Thyroid gland (tissue), 4 donors: ENCODE results near the gene ROPN1L. TPM values are rescaled to one million over a fixed set of nuclear protein-coding genes. Genes with fewer than 3 reads are reported as not detected.

ENCODE experiments used
- DNase-seq, 2 donors: peaks; one replicate each; pipeline ENCODE4 v3.0.0-alpha.2; 2019
- H3K27ac ChIP-seq, 3 donors: fragments of 200-600 bp; sonication (generic); 1 replicate in 2 of 3; 2 replicates in 1 of 3; pipeline ENCODE4 v1.5.1; 2016 to 2019; ENCODE audit warnings: mild to moderate bottlenecking in 1 of 3, moderate library complexity in 1 of 3
- H3K27me3 ChIP-seq: fragments of 200-600 bp; sonication (generic); one replicate; pipeline ENCODE4 v1.5.1; 2019
- H3K36me3 ChIP-seq, 2 donors: fragments of 200-600 bp; sonication (generic); one replicate each; pipeline ENCODE4 v1.5.1; 2016 to 2019
- H3K4me1 ChIP-seq, 2 donors: fragments of 200-600 bp; sonication (generic); one replicate each; pipeline ENCODE4 v1.5.1; 2017 to 2019
- H3K4me3 ChIP-seq, 3 donors: fragments of 200-600 bp; sonication (generic); replicated peaks in 1 of 3; 1 replicate in 2 of 3; 2 replicates in 1 of 3; pipeline ENCODE4 v1.5.1; 2016; ENCODE audit warnings: mild to moderate bottlenecking in 1 of 3
- H3K9me3 ChIP-seq: fragments of 200-600 bp; sonication (generic); one replicate; pipeline ENCODE4 v1.5.1; 2017
- POLR2A ChIP-seq, 2 donors: fragments of 450-650 bp; IDR thresholded peaks; one replicate each; pipeline ENCODE4 v1.6.1; 2017; ENCODE audit warnings: antibody characterized with exemption in 2 of 2, mild to moderate bottlenecking in 2 of 2, moderate library complexity in 1 of 2
- WGBS, 2 donors: methylation state at CpG; one replicate each; pipeline ENCODE4 v1.1.5; 2017; 5-methylcytosine and 5-hydroxymethylcytosine counted together
- intact Hi-C: fragments of 100-400 bp; cut with DNase I; formaldehyde crosslinking; loops from one replicate; pipeline ENCODE4 v1.15.1; 2023
- total RNA-seq, 4 donors: library from RNA; depleted of rRNA; stranded (reverse); fragments of >200 nt; gene quantifications; one replicate each; pipeline ENCODE4 v1.2.3, GENCODE V29; 2016
- TF ChIP-seq, protein P1 (sequence below), 6 experiments: fragments of 200-600 bp in 3 of 6; fragments of 450-650 bp in 3 of 6; sonication (generic) in 3 of 6; IDR thresholded peaks; one replicate each; pipeline ENCODE4 v1.5.1; 2016 to 2019; ENCODE audit warnings: antibody characterized with exemption in 6 of 6, mild to moderate bottlenecking in 2 of 6, inconsistent platforms in 1 of 6, moderate library complexity in 1 of 6

Gene ROPN1L
- total RNA-seq, 4 donors from 2014 or later = 2.0 to 3.0 (median 2.1) TPM; not detected in 1

GRCh38 chr5:10456583-10457420, 15.1 kb downstream of the ROPN1L start:
- Histone ChIP-seq H3K9me3 (no peaks in the 10 kb centered on the region), H3K4me3 (no peak overlapping the region), H3K27ac (no peak overlapping the region), H3K36me3 (no peaks in the 10 kb centered on the region), H3K27me3 (no peaks in the 10 kb centered on the region), H3K4me1 (peaks cover 0 to 21% of the 10 kb centered on the region in 2 donors)
- intact Hi-C loops = no loop called here
- 74 to 79% methylated on average over 21 to 26 of the region's 26 CpGs for WGBS, 2 donors
- no peak for TF ChIP-seq POLR2A (IDR thresholded peaks at IDR 0.05)
- TF ChIP-seq, protein P1, sequence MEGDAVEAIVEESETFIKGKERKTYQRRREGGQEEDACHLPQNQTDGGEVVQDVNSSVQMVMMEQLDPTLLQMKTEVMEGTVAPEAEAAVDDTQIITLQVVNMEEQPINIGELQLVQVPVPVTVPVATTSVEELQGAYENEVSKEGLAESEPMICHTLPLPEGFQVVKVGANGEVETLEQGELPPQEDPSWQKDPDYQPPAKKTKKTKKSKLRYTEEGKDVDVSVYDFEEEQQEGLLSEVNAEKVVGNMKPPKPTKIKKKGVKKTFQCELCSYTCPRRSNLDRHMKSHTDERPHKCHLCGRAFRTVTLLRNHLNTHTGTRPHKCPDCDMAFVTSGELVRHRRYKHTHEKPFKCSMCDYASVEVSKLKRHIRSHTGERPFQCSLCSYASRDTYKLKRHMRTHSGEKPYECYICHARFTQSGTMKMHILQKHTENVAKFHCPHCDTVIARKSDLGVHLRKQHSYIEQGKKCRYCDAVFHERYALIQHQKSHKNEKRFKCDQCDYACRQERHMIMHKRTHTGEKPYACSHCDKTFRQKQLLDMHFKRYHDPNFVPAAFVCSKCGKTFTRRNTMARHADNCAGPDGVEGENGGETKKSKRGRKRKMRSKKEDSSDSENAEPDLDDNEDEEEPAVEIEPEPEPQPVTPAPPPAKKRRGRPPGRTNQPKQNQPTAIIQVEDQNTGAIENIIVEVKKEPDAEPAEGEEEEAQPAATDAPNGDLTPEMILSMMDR (IDR thresholded peaks at IDR 0.05) = no peak
- no peak for DNase-seq

- no peak for TF ChIP-seq POLR2A (IDR thresholded peaks at IDR 0.05)
- TF ChIP-seq, protein P1 (IDR thresholded peaks at IDR 0.05) = no peak
- DNase-seq = no peak
- no peaks in the 10 kb centered on the region for H3K9me3 ChIP-seq
- no peak overlapping the region for H3K27ac ChIP-seq
- intact Hi-C loops = no loop called here
- H3K27me3 ChIP-seq = no peaks in the 10 kb centered on the region
- H3K4me3 ChIP-seq = no peak overlapping the region
- peaks cover 0 to 19% of the 10 kb centered on the region in 2 donors for H3K4me1 ChIP-seq
- 71% methylated on average over 21 of the region's 23 CpGs for WGBS, 2 donors
- no peaks in the 10 kb centered on the region for H3K36me3 ChIP-seq
Measured at GRCh38 chr5:10457682-10458574, 16.2 kb downstream of the ROPN1L start.

- TF ChIP-seq, protein P1 (IDR thresholded peaks at IDR 0.05) = no peak
- TF ChIP-seq POLR2A (IDR thresholded peaks at IDR 0.05) = no peak
- 88 to 89% methylated on average over 19 of the region's 19 CpGs for WGBS, 2 donors
- no peaks in the 10 kb centered on the region for H3K36me3 ChIP-seq
Measured at GRCh38 chr5:10459080-10460055, 17.7 kb downstream of the ROPN1L start.

GRCh38 chr5:10460252-10460906, 18.7 kb downstream of the ROPN1L start:
- TF ChIP-seq, protein P1 (IDR thresholded peaks at IDR 0.05) = no peak
- TF ChIP-seq POLR2A (IDR thresholded peaks at IDR 0.05) = no peak
- no peaks in the 10 kb centered on the region for H3K27me3 ChIP-seq
- H3K4me3 ChIP-seq = no peak overlapping the region
- DNase-seq = peak; percentile 36 to 58
- 38 to 56% methylated on average over 10 to 13 of the region's 13 CpGs for WGBS, 2 donors
- H3K9me3 ChIP-seq = no peaks in the 10 kb centered on the region
- H3K36me3 ChIP-seq = no peaks in the 10 kb centered on the region
- H3K27ac ChIP-seq = no peak overlapping the region
- H3K4me1 ChIP-seq = peaks cover 0 to 11% of the 10 kb centered on the region in 2 donors
- intact Hi-C loops = no loop called here

More at GRCh38 chr5:10459080-10460055, 17.7 kb downstream of the ROPN1L start:
- Histone ChIP-seq H3K27me3 (no peaks in the 10 kb centered on the region), H3K4me3 (no peak overlapping the region), H3K4me1 (peaks cover 0 to 13% of the 10 kb centered on the region in 2 donors), H3K9me3 (no peaks in the 10 kb centered on the region), H3K27ac (no peak overlapping the region)
- intact Hi-C loops = no loop called here
- no peak for DNase-seq
